CD14-positive monocyte (primary cell): ENCODE data around the gene HID1. TPM values are rescaled to one million over a fixed set of nuclear protein-coding genes. Genes with fewer than 3 reads are reported as not detected.
"Not testable (repeated sequence)": the region's sequence is repeated elsewhere in the genome, so short reads cannot be mapped to it uniquely, and the experiment has no call there.

ENCODE experiments used
- DNase-seq, 3 donors: peaks; one replicate each; pipeline ENCODE4 v3.0.0-alpha.2; 2011 to 2022
- H2AFZ ChIP-seq: 2 replicates; pipeline ENCODE4 v1.6.0; 2012; ENCODE audit warnings: mild to moderate bottlenecking, low read depth, low read length, inconsistent platforms; ENCODE audit not compliant: insufficient read depth, poor library complexity, severe bottlenecking
- H3K27ac ChIP-seq, 2 donors: 1 replicate in 1 of 2; 2 replicates in 1 of 2; pipeline ENCODE4 v1.5.1; 2012 to 2013; ENCODE audit warnings: low read length in 2 of 2, control low read depth in 1 of 2, inconsistent platforms in 1 of 2, low read depth in 1 of 2, mild to moderate bottlenecking in 1 of 2
- H3K27me3 ChIP-seq, 2 donors: one replicate each; pipeline versions ENCODE4 v1.6.0 to v1.6.1; 2011 to 2013; ENCODE audit warnings: low read length in 2 of 2; ENCODE audit not compliant: control insufficient read depth in 2 of 2, insufficient read depth in 2 of 2
- H3K36me3 ChIP-seq, 2 donors: replicated peaks in 1 of 2; 1 replicate in 1 of 2; 2 replicates in 1 of 2; pipeline versions ENCODE4 v1.5.1 to v1.6.1; 2012 to 2013; ENCODE audit warnings: low read length in 2 of 2, control low read depth in 1 of 2, inconsistent platforms in 1 of 2, mild to moderate bottlenecking in 1 of 2; ENCODE audit not compliant: insufficient read depth in 2 of 2, control insufficient read depth in 1 of 2
- H3K4me1 ChIP-seq, 2 donors: 1 replicate in 1 of 2; 2 replicates in 1 of 2; pipeline versions ENCODE4 v1.5.1 to v1.6.1; 2012 to 2013; ENCODE audit warnings: low read length in 2 of 2, control low read depth in 1 of 2, inconsistent platforms in 1 of 2, mild to moderate bottlenecking in 1 of 2, moderate library complexity in 1 of 2; ENCODE audit not compliant: insufficient read depth in 2 of 2, control insufficient read depth in 1 of 2
- H3K4me2 ChIP-seq: replicated peaks from 2 replicates; pipeline ENCODE3; 2012; ENCODE audit warnings: low read length, moderate library complexity, mild to moderate bottlenecking; ENCODE audit not compliant: poor library complexity, severe bottlenecking; ENCODE audit errors: extremely low read depth
- H3K4me3 ChIP-seq, 3 experiments: fragments of 200-600 bp in 1 of 3; sonication (generic) in 1 of 3; replicated peaks in 1 of 3; 1 replicate in 2 of 3; 2 replicates in 1 of 3; pipeline ENCODE4 v1.5.1; 2011 to 2013; ENCODE audit warnings: low read length in 3 of 3, mild to moderate bottlenecking in 3 of 3, control low read depth in 2 of 3, low read depth in 2 of 3, inconsistent platforms in 1 of 3, moderate library complexity in 1 of 3
- H3K79me2 ChIP-seq: 2 replicates; pipeline ENCODE4 v1.6.0; 2012; ENCODE audit warnings: mild to moderate bottlenecking, control low read depth, inconsistent platforms, low read length, moderate library complexity; ENCODE audit not compliant: insufficient read depth
- H3K9ac ChIP-seq: 2 replicates; pipeline ENCODE4 v1.6.0; 2017; ENCODE audit warnings: low read length, mild to moderate bottlenecking; ENCODE audit not compliant: insufficient read depth, poor library complexity, severe bottlenecking
- H3K9me3 ChIP-seq, 2 donors: replicated peaks in 1 of 2; 1 replicate in 1 of 2; 2 replicates in 1 of 2; pipeline versions ENCODE4 v1.5.1 to v1.6.1; 2012 to 2013; ENCODE audit warnings: low read length in 2 of 2, control low read depth in 1 of 2; ENCODE audit not compliant: control insufficient read depth in 1 of 2, insufficient read depth in 1 of 2
- H4K20me1 ChIP-seq: 2 replicates; pipeline ENCODE4 v1.6.0; 2012; ENCODE audit warnings: mild to moderate bottlenecking, low read length, control low read depth, moderate library complexity; ENCODE audit not compliant: insufficient read depth
- H3K27ac Mint-ChIP-seq, 7 donors: one replicate each; pipeline ENCODE4 v1.8.0; 2020; ENCODE audit warnings: mild to moderate bottlenecking in 7 of 7, mixed read lengths in 7 of 7, moderate library complexity in 6 of 7, inconsistent platforms in 2 of 7
- H3K27me3 Mint-ChIP-seq, 3 donors: one replicate each; pipeline ENCODE4 v1.8.0; 2021 to 2022; ENCODE audit warnings: low read depth in 3 of 3, mild to moderate bottlenecking in 3 of 3, mixed read lengths in 3 of 3, moderate library complexity in 3 of 3, inconsistent platforms in 1 of 3
- H3K36me3 Mint-ChIP-seq, 2 donors: one replicate each; pipeline ENCODE4 v1.8.0; 2020; ENCODE audit warnings: mixed read lengths in 2 of 2, inconsistent platforms in 1 of 2, mild to moderate bottlenecking in 1 of 2
- H3K4me1 Mint-ChIP-seq: one replicate; pipeline ENCODE4 v1.8.0; 2020; ENCODE audit warnings: mild to moderate bottlenecking, mixed read lengths
- H3K4me3 Mint-ChIP-seq, 2 donors: one replicate each; pipeline ENCODE4 v1.8.0; 2020; ENCODE audit warnings: mild to moderate bottlenecking in 2 of 2, mixed read lengths in 2 of 2, moderate library complexity in 1 of 2
- H3K9me3 Mint-ChIP-seq, 7 donors: one replicate each; pipeline ENCODE4 v1.8.0; 2020 to 2022; ENCODE audit warnings: mixed read lengths in 7 of 7, mild to moderate bottlenecking in 6 of 7, moderate library complexity in 6 of 7, inconsistent platforms in 2 of 7
- CTCF ChIP-seq: fragments of 200-600 bp; IDR thresholded peaks from one replicate; pipeline ENCODE4 v1.8.0; 2022; ENCODE audit warnings: antibody characterized with exemption, mild to moderate bottlenecking
- WGBS: methylation state at CpG from one replicate; pipeline ENCODE4 v1.1.5; 2013; ENCODE audit warnings: missing lambda C conversion rate; ENCODE audit not compliant: insufficient coverage; 5-methylcytosine and 5-hydroxymethylcytosine counted together
- intact Hi-C, 2 donors: fragments of 100-400 bp; cut with micrococcal nuclease; formaldehyde crosslinking; loops; one replicate each; pipeline versions ENCODE4 v1.15.0 to v1.15.1; 2023
- polyA plus RNA-seq, 3 donors: library from polyadenylated mRNA; depleted of rRNA in 1 of 3; unstranded in 2 of 3; stranded (reverse) in 1 of 3; fragments of 300-500 nt in 2 of 3; fragments of >200 nt in 1 of 3; fragmentation: Illumina TruSeq in 2 of 3; gene quantifications; 1 replicate in 2 of 3; 2 replicates in 1 of 3; pipeline ENCODE4 v1.2.3, GENCODE V29; 2012 to 2021

The HID1 gene
- polyA plus RNA-seq, 3 donors, result not detected

- no peak overlapping the region for H3K9ac ChIP-seq
- H2AFZ ChIP-seq, result no peak overlapping the region
- intact Hi-C loops, result no loop called here
- peaks cover 0 to 6% of the 10 kb centered on the region in 2 donors for H3K9me3 ChIP-seq
- peaks cover 24 to 50% of the 10 kb centered on the region in 2 donors for H3K27me3 ChIP-seq
- Mint-ChIP-seq H3K4me1 (peaks cover 9% of the 10 kb centered on the region), H3K27ac (peak overlapping the region in 1 of 7 donors; percentile 63), H3K36me3 (peaks cover 0 to 6% of the 10 kb centered on the region in 2 donors), H3K9me3 (peaks cover 0 to 13% (median 5%) of the 10 kb centered on the region in 7 donors), H3K27me3 (peaks cover 51 to 71% (median 62%) of the 10 kb centered on the region in 3 donors), H3K4me3 (peak overlapping the region in 1 of 2 donors; percentile 71)
- no peak overlapping the region for H3K27ac ChIP-seq
- DNase-seq, result no peak
- H3K4me3 ChIP-seq, result no peak overlapping the region
- H3K4me1 ChIP-seq, result peaks cover 12 to 17% of the 10 kb centered on the region in 2 donors
- WGBS, result 91% methylated on average over 3 of the region's 8 CpGs
- H3K36me3 ChIP-seq, result no peaks in the 10 kb centered on the region
- H3K4me2 ChIP-seq, result no peak overlapping the region
- H4K20me1 ChIP-seq, result no peaks in the 10 kb centered on the region
- no peaks in the 10 kb centered on the region for H3K79me2 ChIP-seq
- no peak for TF ChIP-seq CTCF
Measured at GRCh38 chr17:74971069-74971841, 1.3 kb downstream of the HID1 start.

DNA sequence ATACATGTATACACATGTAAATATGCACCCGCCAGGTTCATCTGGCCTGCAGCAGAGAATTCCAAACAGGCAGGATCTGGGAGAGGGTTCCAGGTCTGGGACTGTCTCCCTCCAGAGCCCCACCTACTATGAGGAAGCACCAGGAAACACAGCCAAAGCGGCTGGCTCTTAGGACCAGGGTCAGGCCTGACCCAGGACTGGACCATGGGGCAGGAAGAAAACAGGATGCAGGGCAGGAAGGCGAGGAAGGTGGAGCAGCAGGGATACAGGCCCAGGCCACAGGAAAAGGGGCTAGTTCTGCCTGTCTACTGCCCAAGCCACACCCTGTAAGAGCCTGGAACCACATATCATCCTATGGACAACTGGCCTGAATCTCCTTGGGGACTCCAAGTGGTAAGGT lies 2.2 kb downstream of the HID1 start:
- Histone ChIP-seq H3K79me2 (no peaks in the 10 kb centered on the region), H3K9ac (no peak overlapping the region), H3K27ac (no peak overlapping the region), H4K20me1 (no peaks in the 10 kb centered on the region), H3K27me3 (peaks cover 24 to 50% of the 10 kb centered on the region in 2 donors), H3K4me3 (no peak overlapping the region), H3K4me1 (peaks cover 12 to 17% of the 10 kb centered on the region in 2 donors), H2AFZ (no peak overlapping the region), H3K4me2 (no peak overlapping the region), H3K36me3 (no peaks in the 10 kb centered on the region), H3K9me3 (peaks cover 0 to 6% of the 10 kb centered on the region in 2 donors)
- peaks cover 0 to 6% of the 10 kb centered on the region in 2 donors for H3K36me3 Mint-ChIP-seq
- H3K27ac Mint-ChIP-seq, result peak overlapping the region in 1 of 7 donors; percentile 50
- H3K27me3 Mint-ChIP-seq, result peaks cover 46 to 66% (median 57%) of the 10 kb centered on the region in 3 donors
- peaks cover 0 to 13% (median 5%) of the 10 kb centered on the region in 7 donors for H3K9me3 Mint-ChIP-seq
- peaks cover 9% of the 10 kb centered on the region for H3K4me1 Mint-ChIP-seq
- DNase-seq, result no peak
- no peak for TF ChIP-seq CTCF
- intact Hi-C loops, result no loop called here
- 88% methylated on average over 3 of the region's 3 CpGs for WGBS
- H3K4me3 Mint-ChIP-seq, result peak overlapping the region in 1 of 2 donors; percentile 71

DNA sequence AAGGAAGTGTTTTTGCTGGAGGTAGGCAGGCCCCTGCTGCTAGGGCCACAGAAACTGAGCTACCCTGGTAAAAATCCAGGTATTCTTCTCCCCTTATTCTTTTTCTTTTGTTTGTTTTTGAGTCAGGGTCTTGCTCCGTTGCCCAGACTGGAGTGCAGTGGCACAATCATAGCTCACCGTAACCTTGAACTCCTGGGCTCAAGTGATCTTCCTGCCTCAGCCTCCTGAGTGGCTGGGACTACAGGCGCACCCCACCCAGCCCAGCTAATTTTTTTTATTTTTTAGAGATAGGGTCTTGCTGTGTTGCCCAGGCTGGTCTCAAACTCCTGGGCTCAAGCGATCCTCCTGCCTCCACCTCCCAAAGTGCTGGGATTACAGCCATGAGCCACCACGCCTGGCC lies 3.1 kb downstream of the HID1 start:
- intact Hi-C loops, result loop anchor here in 1 of 2 donors (10.0 kb wide), 1 partner anchor 205 kb away; no protein-coding TSS in a partner anchor
- not testable (repeated sequence) for H3K4me3 ChIP-seq, H3K9me3 ChIP-seq, H3K79me2 ChIP-seq, H3K4me1 Mint-ChIP-seq, DNase-seq, H3K4me2 ChIP-seq, H3K4me3 Mint-ChIP-seq, H3K9ac ChIP-seq, H3K36me3 ChIP-seq, H2AFZ ChIP-seq, H3K27ac Mint-ChIP-seq, H3K27ac ChIP-seq, H3K36me3 Mint-ChIP-seq, H4K20me1 ChIP-seq
- Histone ChIP-seq H3K27me3 (peaks cover 21 to 45% of the 10 kb centered on the region in 2 donors), H3K4me1 (peaks cover 12 to 17% of the 10 kb centered on the region in 2 donors)
- H3K9me3 Mint-ChIP-seq, result peaks cover 0 to 13% (median 5%) of the 10 kb centered on the region in 7 donors
- WGBS, result 100% methylated on average over 1 of the region's 5 CpGs
- peaks cover 40 to 64% (median 48%) of the 10 kb centered on the region in 3 donors for H3K27me3 Mint-ChIP-seq
